GM18951 (cell line): ENCODE results near the gene BARX1.

Source experiments
- POLR2A ChIP-seq: IDR thresholded peaks from 4 replicates; pipeline ENCODE4 v1.6.1; 2011; ENCODE audit warnings: mild to moderate bottlenecking; ENCODE audit not compliant: insufficient read length, insufficient read depth; ENCODE audit errors: extremely low read depth
- in situ Hi-C: fragments of 300-500 bp; cut with MboI; formaldehyde crosslinking; loops from one replicate; pipeline ENCODE4 v1.12.0; 2022; ENCODE audit warnings: low sequenced_read_pairs, mixed read lengths, inconsistent platforms; ENCODE audit not compliant: unreplicated experiment

Gene BARX1

DNA sequence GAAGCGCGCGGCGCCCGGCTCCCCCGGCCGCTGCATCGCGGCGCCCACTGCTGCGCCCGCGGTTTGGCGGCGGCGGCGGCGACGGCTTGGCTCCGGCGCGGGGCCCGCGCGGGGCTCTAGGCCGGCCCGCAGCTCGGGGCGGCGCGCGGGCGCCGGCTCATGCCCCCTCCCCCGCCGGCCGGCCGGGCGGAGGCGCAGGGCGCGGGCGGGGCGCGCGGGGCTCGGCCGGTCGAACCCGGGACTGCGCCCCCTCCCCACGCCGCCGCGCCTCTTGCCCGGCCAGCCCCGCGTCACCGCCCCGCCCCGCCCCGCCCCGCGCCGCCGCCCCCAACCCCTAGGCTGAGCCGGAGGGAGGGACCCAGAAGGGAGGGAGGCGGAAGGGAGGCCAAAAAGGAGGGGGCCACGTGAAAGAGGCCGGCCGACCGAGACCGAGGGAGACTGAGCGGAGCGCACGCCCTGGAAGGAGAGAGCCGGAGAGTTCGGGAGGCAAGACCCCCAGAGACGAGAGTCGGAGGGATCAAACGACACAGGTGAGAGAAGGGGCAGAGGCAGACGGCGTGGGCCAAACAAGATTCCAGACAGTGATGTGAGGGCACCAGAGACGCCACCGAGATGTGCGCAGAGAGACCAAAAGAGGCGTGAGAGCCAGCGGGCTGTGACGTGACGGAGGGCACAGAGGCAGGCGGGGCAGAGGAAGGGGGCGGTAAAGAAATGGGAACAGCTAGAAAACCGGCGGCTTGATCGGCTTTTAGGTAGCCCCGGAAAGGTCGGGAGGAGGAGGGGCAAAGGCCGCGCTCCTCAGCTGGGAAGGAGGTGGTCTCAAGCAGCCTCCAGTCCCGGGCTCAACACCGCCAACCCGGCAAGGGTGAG is at the start of gene BARX1:
Gene BARX1 (minus strand): TSS at position 245 of the 870 bp plus-strand sequence. CDS start 209 bp downstream, at position 36.
- in situ Hi-C loops, result loop anchor here (25.0 kb wide), 1 partner anchor 268 kb away; no protein-coding TSS in a partner anchor
- TF ChIP-seq POLR2A, result no peak

GRCh38 chr9:94002316-94003140 is 47.4 kb upstream of the BARX1 start:
- no peak for TF ChIP-seq POLR2A
- in situ Hi-C loops, result no loop called here

- in situ Hi-C loops, result no loop called here
- no peak for TF ChIP-seq POLR2A
These were observed 41.7 kb upstream of the BARX1 start for GRCh38 chr9:93996863-93997262.

- TF ChIP-seq POLR2A, result no peak
- in situ Hi-C loops, result no loop called here
These were observed 41.2 kb upstream of the BARX1 start for GRCh38 chr9:93996367-93996766.

DNA sequence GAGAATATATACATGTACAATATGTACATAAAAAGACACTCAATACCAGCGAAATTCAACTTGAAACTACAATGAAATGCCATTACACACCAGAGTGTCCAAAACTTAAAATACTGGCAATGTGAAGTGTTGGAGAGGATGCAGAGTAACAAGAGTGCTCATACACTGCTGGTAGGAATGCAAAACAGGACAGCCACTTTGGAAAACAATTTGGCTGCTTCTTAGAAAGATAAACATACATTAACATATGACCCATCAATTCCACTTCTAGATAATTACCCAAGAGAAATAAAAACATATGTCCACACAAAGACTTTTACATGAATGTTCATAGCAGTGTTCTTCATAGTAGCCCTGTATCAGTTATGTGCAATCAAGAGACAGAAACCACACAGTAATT is 39.4 kb upstream of the BARX1 start:
- no peak for TF ChIP-seq POLR2A
- in situ Hi-C loops, result no loop called here

GRCh38 chr9:93994132-93994531 is 39.0 kb upstream of the BARX1 start:
- in situ Hi-C loops, result no loop called here
- no peak for TF ChIP-seq POLR2A

- in situ Hi-C loops, result no loop called here
- no peak for TF ChIP-seq POLR2A
These were observed 37.7 kb upstream of the BARX1 start for GRCh38 chr9:93992830-93993229.

DNA sequence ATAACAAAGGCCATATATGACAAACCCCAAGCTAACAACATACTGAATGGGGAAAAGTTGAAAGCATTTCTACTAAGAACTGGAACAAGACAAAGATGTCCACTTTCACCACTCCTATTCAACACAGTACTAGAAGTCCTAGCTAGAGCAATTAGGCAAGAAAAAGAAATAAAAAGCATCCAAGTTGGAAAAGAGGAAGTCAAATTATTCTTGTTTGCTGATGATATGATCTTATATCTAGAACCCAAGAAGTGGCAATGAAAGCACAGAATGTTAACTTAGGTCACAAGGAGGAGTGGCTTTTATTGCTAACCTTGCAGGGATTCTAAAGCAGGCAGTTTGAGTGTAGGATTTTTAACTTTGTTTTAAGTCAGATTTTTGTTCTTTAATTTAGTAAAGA is 35.3 kb upstream of the BARX1 start:
- in situ Hi-C loops, result no loop called here
- TF ChIP-seq POLR2A, result no peak

- no peak for TF ChIP-seq POLR2A
- in situ Hi-C loops, result no loop called here
These were observed 32.9 kb upstream of the BARX1 start for GRCh38 chr9:93988056-93988455.

DNA sequence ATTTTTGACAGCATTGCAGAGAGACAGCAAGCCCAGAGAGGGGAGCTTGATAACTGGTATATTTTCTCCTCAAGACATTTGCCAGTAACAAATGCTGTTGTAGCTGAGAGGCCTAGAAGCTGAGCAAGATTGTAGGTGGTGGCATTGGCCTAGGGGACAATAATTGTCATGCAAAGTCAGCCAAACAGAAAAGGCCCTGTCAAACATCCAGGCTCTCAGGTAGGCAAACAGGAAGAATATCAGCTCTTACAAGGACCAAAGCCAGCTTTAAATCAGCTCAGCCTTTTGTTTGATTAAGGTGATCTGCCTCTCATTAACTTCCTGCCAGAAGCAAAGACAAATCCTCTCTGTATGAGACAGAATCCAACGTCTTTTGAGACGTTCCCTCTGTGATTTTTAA is 29.7 kb upstream of the BARX1 start:
- TF ChIP-seq POLR2A, result no peak
- in situ Hi-C loops, result no loop called here

GRCh38 chr9:93983875-93984274 is 28.7 kb upstream of the BARX1 start:
- in situ Hi-C loops, result no loop called here
- no peak for TF ChIP-seq POLR2A

- in situ Hi-C loops, result no loop called here
- TF ChIP-seq POLR2A, result no peak
These were observed 24.6 kb upstream of the BARX1 start for GRCh38 chr9:93979721-93980120.

DNA sequence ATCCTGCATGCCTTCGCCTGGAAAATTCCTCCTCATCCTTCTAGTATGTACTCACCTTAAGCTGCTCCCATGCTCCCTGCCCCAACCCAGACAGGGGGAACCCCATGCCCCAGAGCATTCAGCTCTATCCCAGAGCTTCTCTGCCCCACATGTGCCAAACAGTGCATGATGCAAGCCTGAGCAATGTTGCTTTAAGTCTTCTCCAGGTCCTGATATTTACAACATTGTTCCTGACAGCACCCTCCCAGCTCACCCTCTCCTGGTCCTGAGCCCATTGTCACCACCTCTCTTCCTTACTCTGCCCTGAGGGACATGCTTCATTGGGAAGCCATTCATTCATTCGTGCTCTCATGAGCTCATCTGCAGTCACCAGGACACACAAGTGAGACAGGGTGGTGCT is 23.4 kb upstream of the BARX1 start:
- TF ChIP-seq POLR2A, result no peak
- in situ Hi-C loops, result no loop called here
